ENCODE measurements around the gene TRMT2A.

- TF ChIP-seq EZH2 (IDR thresholded peaks at IDR 0.05; ENCODE audit: borderline replicate concordance, low read depth, low read length, poor library complexity, severe bottlenecking) (no peak), CTCF (conservative IDR thresholded peaks at IDR 0.05; ENCODE audit: low read depth, low read length) (no peak)
Observed at GRCh38 chr22:20111689-20112622, 5.1 kb downstream of the TRMT2A start.
